ENCODE results near the gene C14orf180.
A peak's percentile ranks its signal among the peaks of the same experiment; 100 is the strongest.

The C14orf180 gene

GRCh38 chr14:104574536-104574935, 5.0 kb upstream of the C14orf180 start:
- no peak overlapping the region for H3K4me3 ChIP-seq (replicated peaks in 1 of 2; ENCODE audit: low read depth in 2 of 2, low read length in 2 of 2)
- no peak for TF ChIP-seq CTCF (IDR thresholded peaks at IDR 0.05; ENCODE audit: low read depth, low read length)
- no peak for DNase-seq (ENCODE audit: low read depth in 2 of 2)

GRCh38 chr14:104574978-104575583, 4.5 kb upstream of the C14orf180 start:
- DNase-seq (ENCODE audit: low read depth in 2 of 2) = no peak
- TF ChIP-seq CTCF (IDR thresholded peaks at IDR 0.05; ENCODE audit: low read depth, low read length) = no peak
- no peak overlapping the region for H3K4me3 ChIP-seq (replicated peaks in 1 of 2; ENCODE audit: low read depth in 2 of 2, low read length in 2 of 2)

- DNase-seq (ENCODE audit: low read depth in 2 of 2) = peak; percentile 11 to 22
- H3K4me3 ChIP-seq (replicated peaks in 1 of 2; ENCODE audit: low read depth in 2 of 2, low read length in 2 of 2) = no peak overlapping the region
- no peak for TF ChIP-seq CTCF (IDR thresholded peaks at IDR 0.05; ENCODE audit: low read depth, low read length)
Measured at GRCh38 chr14:104576232-104576969, 3.2 kb upstream of the C14orf180 start.

- no peak overlapping the region for H3K4me3 ChIP-seq (replicated peaks in 1 of 2; ENCODE audit: low read depth in 2 of 2, low read length in 2 of 2)
- DNase-seq (ENCODE audit: low read depth in 2 of 2) = no peak
- TF ChIP-seq CTCF (IDR thresholded peaks at IDR 0.05; ENCODE audit: low read depth, low read length) = no peak
Measured at GRCh38 chr14:104576970-104577332, 2.6 kb upstream of the C14orf180 start.

GRCh38 chr14:104577426-104577825, 2.1 kb upstream of the C14orf180 start:
- no peak for DNase-seq (ENCODE audit: low read depth in 2 of 2)
- no peak overlapping the region for H3K4me3 ChIP-seq (replicated peaks in 1 of 2; ENCODE audit: low read depth in 2 of 2, low read length in 2 of 2)
- TF ChIP-seq CTCF (IDR thresholded peaks at IDR 0.05; ENCODE audit: low read depth, low read length) = no peak

GRCh38 chr14:104577847-104578301, 1.7 kb upstream of the C14orf180 start:
- DNase-seq (ENCODE audit: low read depth in 2 of 2) = no peak
- no peak overlapping the region for H3K4me3 ChIP-seq (replicated peaks in 1 of 2; ENCODE audit: low read depth in 2 of 2, low read length in 2 of 2)
- TF ChIP-seq CTCF (IDR thresholded peaks at IDR 0.05; ENCODE audit: low read depth, low read length) = no peak

Data from cardiac fibroblast (primary cell).